Measurements from ENCODE around the gene ARVCF. TPM values are rescaled to one million over a fixed set of nuclear protein-coding genes. Genes with fewer than 3 reads are reported as not detected.

The ARVCF gene
- total RNA-seq, 3 donors from 2014 or later (not counting 1 experiment from before 2014, with no cell fraction given) = 37.8 to 62.0 (median 38.7) TPM

GRCh38 chr22:19960491-19961200, 56.0 kb downstream of the ARVCF start:
- Mint-ChIP-seq H3K4me1 (peaks cover 9 to 13% of the 10 kb centered on the region in 2 donors), H3K27ac (no peak overlapping the region), H3K9me3 (no peaks in the 10 kb centered on the region), H3K4me3 (no peak overlapping the region), H3K27me3 (ENCODE audit: low read depth in 2 of 2) (no peaks in the 10 kb centered on the region), H3K36me3 (no peaks in the 10 kb centered on the region)
- no peak for TF ChIP-seq CTCF (IDR thresholded peaks at IDR 0.05)
- H3K36me3 ChIP-seq (ENCODE audit: control insufficient read depth, insufficient read depth, low read length) = peaks cover 13% of the 10 kb centered on the region
- H3K9me3 ChIP-seq (ENCODE audit: control insufficient read depth, insufficient read depth, low read length) = no peaks in the 10 kb centered on the region
- H3K27me3 ChIP-seq (ENCODE audit: control insufficient read depth, insufficient read depth, low read length) = no peaks in the 10 kb centered on the region
- peaks cover 34% of the 10 kb centered on the region for H3K4me1 ChIP-seq (ENCODE audit: control insufficient read depth, insufficient read depth, low read length)
- 90% methylated on average over 12 of the region's 12 CpGs for WGBS (ENCODE audit: insufficient coverage)
- intact Hi-C loops (cut with micrococcal nuclease) = no loop called here
- no peak overlapping the region for H3K4me3 ChIP-seq (ENCODE audit: low read length)
- DNase-seq = no peak
- no peak for ATAC-seq
- no peak overlapping the region for H3K27ac ChIP-seq (ENCODE audit: low read length)

GRCh38 chr22:19959587-19960490, 56.8 kb downstream of the ARVCF start:
- Mint-ChIP-seq H3K4me1 (peaks cover 14 to 15% of the 10 kb centered on the region in 2 donors), H3K9me3 (no peaks in the 10 kb centered on the region), H3K36me3 (no peaks in the 10 kb centered on the region), H3K4me3 (no peak overlapping the region), H3K27ac (no peak overlapping the region), H3K27me3 (ENCODE audit: low read depth in 2 of 2) (no peaks in the 10 kb centered on the region)
- Histone ChIP-seq H3K36me3 (ENCODE audit: control insufficient read depth, insufficient read depth, low read length) (peaks cover 12% of the 10 kb centered on the region), H3K9me3 (ENCODE audit: control insufficient read depth, insufficient read depth, low read length) (no peaks in the 10 kb centered on the region), H3K27ac (ENCODE audit: low read length) (no peak overlapping the region), H3K4me3 (ENCODE audit: low read length) (no peak overlapping the region), H3K4me1 (ENCODE audit: control insufficient read depth, insufficient read depth, low read length) (peaks cover 36% of the 10 kb centered on the region), H3K27me3 (ENCODE audit: control insufficient read depth, insufficient read depth, low read length) (no peaks in the 10 kb centered on the region)
- TF ChIP-seq CTCF (IDR thresholded peaks at IDR 0.05) = no peak
- intact Hi-C loops (cut with micrococcal nuclease) = no loop called here
- no peak for ATAC-seq
- WGBS (ENCODE audit: insufficient coverage) = 75% methylated on average over 12 of the region's 13 CpGs
- DNase-seq = no peak

GRCh38 chr22:19959043-19959586, 57.5 kb downstream of the ARVCF start:
- Mint-ChIP-seq H3K36me3 (no peaks in the 10 kb centered on the region), H3K27me3 (ENCODE audit: low read depth in 2 of 2) (no peaks in the 10 kb centered on the region), H3K4me3 (no peak overlapping the region), H3K9me3 (no peaks in the 10 kb centered on the region), H3K4me1 (peaks cover 21% of the 10 kb centered on the region in 2 donors), H3K27ac (no peak overlapping the region)
- Histone ChIP-seq H3K9me3 (ENCODE audit: control insufficient read depth, insufficient read depth, low read length) (no peaks in the 10 kb centered on the region), H3K4me1 (ENCODE audit: control insufficient read depth, insufficient read depth, low read length) (peaks cover 44% of the 10 kb centered on the region), H3K27me3 (ENCODE audit: control insufficient read depth, insufficient read depth, low read length) (no peaks in the 10 kb centered on the region), H3K36me3 (ENCODE audit: control insufficient read depth, insufficient read depth, low read length) (peaks cover 6% of the 10 kb centered on the region), H3K27ac (ENCODE audit: low read length) (no peak overlapping the region), H3K4me3 (ENCODE audit: low read length) (no peak overlapping the region)
- intact Hi-C loops (cut with micrococcal nuclease) = no loop called here
- DNase-seq (no peak), ATAC-seq (no peak)
- no peak for TF ChIP-seq CTCF (IDR thresholded peaks at IDR 0.05)
- 83% methylated on average over 29 of the region's 30 CpGs for WGBS (ENCODE audit: insufficient coverage)

Measured in natural killer cell (primary cell).